ENCODE data around the gene PSMG1.

DNA sequence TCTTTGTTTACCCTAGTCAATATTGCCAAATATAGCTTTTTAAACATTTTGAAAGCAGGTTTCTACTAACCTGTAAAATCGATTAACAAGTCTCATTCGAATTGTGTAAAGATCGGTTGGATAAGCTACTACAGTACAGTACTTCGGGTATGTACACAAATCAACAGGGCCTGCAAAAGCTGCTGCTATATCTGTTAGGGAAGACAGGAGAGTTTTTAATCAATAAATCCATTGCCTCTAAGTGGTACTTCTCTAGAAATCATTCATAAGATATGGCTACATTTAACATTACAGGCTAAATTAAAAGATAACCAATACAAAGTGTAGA, 34.8 kb upstream of the PSMG1 start:
- TF ChIP-seq TEAD4 (IDR thresholded peaks at IDR 0.05; ENCODE audit: low read depth, low read length) (no peak), SP4 (IDR thresholded peaks at IDR 0.05; ENCODE audit: low read length) (no peak), POLR2AphosphoS5 (IDR thresholded peaks at IDR 0.05; ENCODE audit: low read depth, low read length) (no peak), SUZ12 (IDR thresholded peaks at IDR 0.05; ENCODE audit: low read length) (no peak), CEBPB (IDR thresholded peaks at IDR 0.05; ENCODE audit: low read depth, low read length) (no peak), POLR2A (IDR thresholded peaks at IDR 0.05; ENCODE audit: control extremely low read depth in 1 of 2, low read depth in 2 of 2, low read length in 2 of 2) (no peak), EGR1 (IDR thresholded peaks at IDR 0.05; ENCODE audit: borderline replicate concordance, low read depth, low read length) (no peak)
- TF ChIP-seq, protein P1, sequence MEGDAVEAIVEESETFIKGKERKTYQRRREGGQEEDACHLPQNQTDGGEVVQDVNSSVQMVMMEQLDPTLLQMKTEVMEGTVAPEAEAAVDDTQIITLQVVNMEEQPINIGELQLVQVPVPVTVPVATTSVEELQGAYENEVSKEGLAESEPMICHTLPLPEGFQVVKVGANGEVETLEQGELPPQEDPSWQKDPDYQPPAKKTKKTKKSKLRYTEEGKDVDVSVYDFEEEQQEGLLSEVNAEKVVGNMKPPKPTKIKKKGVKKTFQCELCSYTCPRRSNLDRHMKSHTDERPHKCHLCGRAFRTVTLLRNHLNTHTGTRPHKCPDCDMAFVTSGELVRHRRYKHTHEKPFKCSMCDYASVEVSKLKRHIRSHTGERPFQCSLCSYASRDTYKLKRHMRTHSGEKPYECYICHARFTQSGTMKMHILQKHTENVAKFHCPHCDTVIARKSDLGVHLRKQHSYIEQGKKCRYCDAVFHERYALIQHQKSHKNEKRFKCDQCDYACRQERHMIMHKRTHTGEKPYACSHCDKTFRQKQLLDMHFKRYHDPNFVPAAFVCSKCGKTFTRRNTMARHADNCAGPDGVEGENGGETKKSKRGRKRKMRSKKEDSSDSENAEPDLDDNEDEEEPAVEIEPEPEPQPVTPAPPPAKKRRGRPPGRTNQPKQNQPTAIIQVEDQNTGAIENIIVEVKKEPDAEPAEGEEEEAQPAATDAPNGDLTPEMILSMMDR (IDR thresholded peaks at IDR 0.05; ENCODE audit: control extremely low read depth in 1 of 3, insufficient read depth in 1 of 3, low read depth in 1 of 3, low read length in 3 of 3), result no peak
- TF ChIP-seq, protein P2, sequence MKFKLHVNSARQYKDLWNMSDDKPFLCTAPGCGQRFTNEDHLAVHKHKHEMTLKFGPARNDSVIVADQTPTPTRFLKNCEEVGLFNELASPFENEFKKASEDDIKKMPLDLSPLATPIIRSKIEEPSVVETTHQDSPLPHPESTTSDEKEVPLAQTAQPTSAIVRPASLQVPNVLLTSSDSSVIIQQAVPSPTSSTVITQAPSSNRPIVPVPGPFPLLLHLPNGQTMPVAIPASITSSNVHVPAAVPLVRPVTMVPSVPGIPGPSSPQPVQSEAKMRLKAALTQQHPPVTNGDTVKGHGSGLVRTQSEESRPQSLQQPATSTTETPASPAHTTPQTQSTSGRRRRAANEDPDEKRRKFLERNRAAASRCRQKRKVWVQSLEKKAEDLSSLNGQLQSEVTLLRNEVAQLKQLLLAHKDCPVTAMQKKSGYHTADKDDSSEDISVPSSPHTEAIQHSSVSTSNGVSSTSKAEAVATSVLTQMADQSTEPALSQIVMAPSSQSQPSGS (IDR thresholded peaks at IDR 0.05; ENCODE audit: low read length), result no peak

All from H1 (cell line).